GM18519 (cell line): Measurements from ENCODE around the gene KCMF1.

ENCODE experiments used
- ATAC-seq: cut with Tn5 transposase; IDR thresholded peaks from one replicate; pipeline ENCODE4 v1.9.1; 2021; ENCODE audit warnings: mild to moderate bottlenecking, moderate library complexity; ENCODE audit not compliant: unreplicated experiment, low FRiP score

KCMF1 gene

GRCh38 chr2:85076618-85077274, 105.8 kb downstream of the KCMF1 start:
- no peak for ATAC-seq

GRCh38 chr2:85077859-85078419, 107.0 kb downstream of the KCMF1 start:
- ATAC-seq: no peak

- ATAC-seq: no peak
Measured at GRCh38 chr2:85078536-85078935, 107.6 kb downstream of the KCMF1 start.

- no peak for ATAC-seq
Measured at GRCh38 chr2:85083092-85083491, 112.1 kb downstream of the KCMF1 start.

- ATAC-seq: no peak
Measured at GRCh38 chr2:85085563-85085962, 114.6 kb downstream of the KCMF1 start.

- no peak for ATAC-seq
Measured at GRCh38 chr2:85087541-85087940, 116.6 kb downstream of the KCMF1 start.

GRCh38 chr2:85088921-85089320, 118.0 kb downstream of the KCMF1 start:
- no peak for ATAC-seq

DNA sequence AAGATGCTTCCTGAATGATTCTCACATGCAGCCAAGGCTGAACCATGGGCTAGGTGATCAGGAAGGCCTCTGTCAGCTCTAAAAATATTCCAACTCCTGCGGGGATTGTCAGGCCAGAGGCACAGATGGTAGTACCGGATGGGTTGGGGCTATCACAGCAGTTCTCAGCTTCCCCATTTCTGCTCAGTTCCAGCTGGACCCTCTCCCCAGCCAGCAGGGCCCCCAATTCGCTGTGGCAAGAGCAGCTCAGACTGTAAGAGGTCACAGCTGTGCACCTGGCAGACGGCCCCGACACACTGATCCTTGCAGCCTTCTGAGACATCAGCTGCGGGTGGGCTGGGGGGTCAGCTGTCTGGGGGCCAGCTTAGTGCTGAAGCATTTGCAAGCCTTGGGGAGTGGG, 118.6 kb downstream of the KCMF1 start:
- ATAC-seq: no peak

DNA sequence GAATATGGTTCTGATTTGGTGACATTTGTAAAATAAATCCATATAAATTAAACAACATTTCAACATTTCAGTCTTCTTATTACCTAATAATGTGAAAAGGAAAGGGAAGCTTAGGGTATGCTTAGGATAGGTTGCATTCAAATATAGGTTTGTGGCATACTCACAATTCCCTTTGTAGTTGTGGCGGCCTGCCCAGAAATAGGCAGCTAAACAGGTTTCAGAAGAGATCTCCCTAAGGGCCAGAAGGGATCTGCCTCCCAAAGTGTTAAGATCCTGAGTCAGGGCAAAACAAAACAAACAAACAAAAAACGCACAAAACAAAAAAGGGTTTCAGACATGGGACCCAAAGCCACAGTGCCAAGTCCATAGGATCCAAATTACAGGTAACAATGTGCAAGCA, 120.9 kb downstream of the KCMF1 start:
- no peak for ATAC-seq

GRCh38 chr2:85095094-85095493, 124.1 kb downstream of the KCMF1 start:
- no peak for ATAC-seq

- no peak for ATAC-seq
Measured at GRCh38 chr2:85096616-85097015, 125.7 kb downstream of the KCMF1 start.

DNA sequence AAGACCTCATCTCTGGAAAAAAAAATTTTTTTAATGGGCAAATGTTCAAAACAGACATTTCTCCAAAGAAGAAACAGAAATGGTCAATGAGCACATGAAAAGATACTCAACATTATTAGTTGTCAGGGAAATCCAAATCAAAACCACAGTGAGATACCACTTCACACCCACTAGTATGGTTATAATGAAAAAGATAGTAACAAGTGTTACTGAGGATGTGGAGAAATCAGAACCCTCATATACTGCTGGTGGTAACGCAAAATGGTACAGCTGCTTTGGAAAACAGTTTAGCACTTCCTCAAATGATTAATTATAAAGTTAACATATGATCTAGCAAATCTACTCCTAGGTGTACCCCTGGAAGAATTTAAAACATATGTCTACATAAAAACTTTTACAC, 133.3 kb downstream of the KCMF1 start:
- ATAC-seq: no peak

GRCh38 chr2:85106489-85107180, 135.7 kb downstream of the KCMF1 start:
- no peak for ATAC-seq
